K562 (cell line): ENCODE measurements around the gene C6orf141. TPM values are rescaled to one million over a fixed set of nuclear protein-coding genes. Genes with fewer than 3 reads are reported as not detected.

Experiments
- CBFA2T2 ChIP-seq: fragments of 450-650 bp; conservative IDR thresholded peaks from 2 replicates; pipeline ENCODE4 v1.6.1; 2017; ENCODE audit warnings: mild to moderate bottlenecking
- CTBP1 ChIP-seq: fragments of 450-650 bp; IDR thresholded peaks from 2 replicates; pipeline ENCODE4 v1.6.1; 2016; ENCODE audit warnings: borderline replicate concordance
- EGR1 ChIP-seq: fragments of 450-650 bp; conservative IDR thresholded peaks from 2 replicates; pipeline ENCODE4 v1.6.1; 2017; ENCODE audit warnings: mild to moderate bottlenecking
- FOXK2 ChIP-seq, 2 experiments: fragments of 450-650 bp; IDR thresholded peaks in 1 of 2; conservative IDR thresholded peaks in 1 of 2; 2 replicates each; pipeline ENCODE4 v1.6.1; 2016; ENCODE audit warnings: low read depth in 2 of 2, mild to moderate bottlenecking in 1 of 2
- FOXM1 ChIP-seq, 2 experiments: fragments of 450-650 bp in 1 of 2; sonication (generic) in 1 of 2; formaldehyde crosslinking in 1 of 2; IDR thresholded peaks; 2 replicates each; pipeline versions ENCODE4 v1.6.1 to v1.9.0; 2017 to 2022; ENCODE audit warnings: low read depth in 2 of 2, mild to moderate bottlenecking in 2 of 2, missing genetic modification reagents in 1 of 2, moderate library complexity in 1 of 2
- NRF1 ChIP-seq, 2 experiments: fragments of 450-650 bp; IDR thresholded peaks in 1 of 2; conservative IDR thresholded peaks in 1 of 2; 2 replicates each; pipeline ENCODE4 v1.6.1; 2014; ENCODE audit warnings: mild to moderate bottlenecking in 2 of 2
- ZNF589 ChIP-seq: fragments of 200-800 bp; sonication (Bioruptor generic); IDR thresholded peaks from 2 replicates; pipeline ENCODE4 v1.6.1; 2016; ENCODE audit warnings: low read depth, missing genetic modification characterization, missing compliant biosample characterization
- polyA plus RNA-seq, 8 experiments: library from polyadenylated mRNA; depleted of rRNA in 4 of 8; stranded (reverse) in 5 of 8; unstranded in 3 of 8; fragments of >200 nt; fragmentation: Nextera tagmentation in 2 of 8; fragmentation: Illumina TruSeq in 1 of 8; extraction: Ambion mirVana in 2 of 8; extraction: Trizol in 1 of 8; gene quantifications; 2 replicates each; pipeline versions ENCODE4 v1.2.1 to v1.2.3, GENCODE V29; 2011 to 2014; ENCODE audit warnings: inconsistent platforms in 1 of 8, missing spikeins in 1 of 8
- total RNA-seq, 7 experiments: library from RNA; depleted of rRNA in 6 of 7; stranded (reverse); fragments of >200 nt in 6 of 7; fragmentation: Illumina TruSeq in 2 of 7; extraction: Trizol in 2 of 7; gene quantifications; 2 replicates each; pipeline versions ENCODE4 v1.2.1 to v1.2.3, GENCODE V29; 2011 to 2021; ENCODE audit warnings: low replicate concordance in 1 of 7
- TF ChIP-seq, protein P1 (sequence below), 2 experiments: fragments of 450-650 bp; formaldehyde crosslinking in 1 of 2; IDR thresholded peaks; 2 replicates each; pipeline versions ENCODE4 v1.4.0 to v1.6.1; 2014 to 2020; ENCODE audit warnings: mild to moderate bottlenecking in 2 of 2, borderline replicate concordance in 1 of 2, low read depth in 1 of 2
- TF ChIP-seq, protein P2 (sequence below): fragments of 450-650 bp; IDR thresholded peaks from 2 replicates; pipeline ENCODE4 v1.6.1; 2017; ENCODE audit warnings: antibody characterized with exemption, mild to moderate bottlenecking
- TF ChIP-seq, protein P3 (sequence below): fragments of 450-650 bp; formaldehyde crosslinking; conservative IDR thresholded peaks from 2 replicates; pipeline ENCODE4 v1.4.0; 2022; ENCODE audit warnings: mild to moderate bottlenecking, missing genetic modification characterization

The C6orf141 gene
- total and polyA plus RNA-seq, 9 of the 15 experiments (the other 6 are each of a cell fraction or from before 2014, with no cell fraction given) = not detected

DNA sequence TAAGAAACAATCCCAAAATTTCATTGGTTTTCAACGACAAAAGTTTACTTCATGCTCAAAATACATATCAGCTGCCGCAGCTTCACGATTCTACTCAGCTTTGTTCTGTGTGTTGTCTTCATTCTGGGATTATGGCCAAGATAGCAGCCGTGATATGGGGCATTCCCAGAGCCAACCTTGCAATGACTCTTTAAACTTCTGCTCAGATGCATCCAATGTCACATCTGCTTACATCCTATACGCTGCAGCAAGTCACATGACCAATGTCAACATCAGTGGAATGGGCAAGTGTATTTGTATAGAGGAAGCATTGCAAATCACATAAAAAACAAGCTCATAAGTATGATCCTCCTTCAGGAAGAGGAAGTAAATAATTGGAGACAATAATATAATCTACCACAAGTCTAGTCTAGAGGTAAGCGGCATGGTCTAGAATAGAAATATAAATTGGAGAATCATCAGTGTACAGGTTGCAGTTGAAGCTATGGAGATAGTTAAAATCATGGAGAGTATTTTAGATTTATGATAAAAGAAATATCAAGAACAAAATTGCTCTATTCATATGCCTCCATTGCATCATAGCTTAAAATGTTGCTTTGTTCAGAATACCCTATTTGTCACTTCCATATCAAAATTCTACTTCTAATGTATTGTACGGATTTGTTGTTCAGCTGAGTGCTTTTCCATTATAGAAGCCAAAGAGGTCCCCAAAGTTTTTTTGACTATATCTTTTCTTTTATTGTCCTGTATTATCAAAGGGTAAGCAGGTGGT, 7.2 kb upstream of the C6orf141 start (continued):
- TF ChIP-seq, protein P1, sequence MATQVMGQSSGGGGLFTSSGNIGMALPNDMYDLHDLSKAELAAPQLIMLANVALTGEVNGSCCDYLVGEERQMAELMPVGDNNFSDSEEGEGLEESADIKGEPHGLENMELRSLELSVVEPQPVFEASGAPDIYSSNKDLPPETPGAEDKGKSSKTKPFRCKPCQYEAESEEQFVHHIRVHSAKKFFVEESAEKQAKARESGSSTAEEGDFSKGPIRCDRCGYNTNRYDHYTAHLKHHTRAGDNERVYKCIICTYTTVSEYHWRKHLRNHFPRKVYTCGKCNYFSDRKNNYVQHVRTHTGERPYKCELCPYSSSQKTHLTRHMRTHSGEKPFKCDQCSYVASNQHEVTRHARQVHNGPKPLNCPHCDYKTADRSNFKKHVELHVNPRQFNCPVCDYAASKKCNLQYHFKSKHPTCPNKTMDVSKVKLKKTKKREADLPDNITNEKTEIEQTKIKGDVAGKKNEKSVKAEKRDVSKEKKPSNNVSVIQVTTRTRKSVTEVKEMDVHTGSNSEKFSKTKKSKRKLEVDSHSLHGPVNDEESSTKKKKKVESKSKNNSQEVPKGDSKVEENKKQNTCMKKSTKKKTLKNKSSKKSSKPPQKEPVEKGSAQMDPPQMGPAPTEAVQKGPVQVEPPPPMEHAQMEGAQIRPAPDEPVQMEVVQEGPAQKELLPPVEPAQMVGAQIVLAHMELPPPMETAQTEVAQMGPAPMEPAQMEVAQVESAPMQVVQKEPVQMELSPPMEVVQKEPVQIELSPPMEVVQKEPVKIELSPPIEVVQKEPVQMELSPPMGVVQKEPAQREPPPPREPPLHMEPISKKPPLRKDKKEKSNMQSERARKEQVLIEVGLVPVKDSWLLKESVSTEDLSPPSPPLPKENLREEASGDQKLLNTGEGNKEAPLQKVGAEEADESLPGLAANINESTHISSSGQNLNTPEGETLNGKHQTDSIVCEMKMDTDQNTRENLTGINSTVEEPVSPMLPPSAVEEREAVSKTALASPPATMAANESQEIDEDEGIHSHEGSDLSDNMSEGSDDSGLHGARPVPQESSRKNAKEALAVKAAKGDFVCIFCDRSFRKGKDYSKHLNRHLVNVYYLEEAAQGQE (IDR thresholded peaks at IDR 0.05; ENCODE audit: borderline replicate concordance) = peak; percentile 35; the same call in 1 of the 2 replicates
- TF ChIP-seq, protein P1 (CRISPR knock-in tag; IDR thresholded peaks at IDR 0.05; ENCODE audit: low read depth) = no peak
- TF ChIP-seq ZNF589 (CRISPR knock-in tag) = no peak
- TF ChIP-seq, protein P2, sequence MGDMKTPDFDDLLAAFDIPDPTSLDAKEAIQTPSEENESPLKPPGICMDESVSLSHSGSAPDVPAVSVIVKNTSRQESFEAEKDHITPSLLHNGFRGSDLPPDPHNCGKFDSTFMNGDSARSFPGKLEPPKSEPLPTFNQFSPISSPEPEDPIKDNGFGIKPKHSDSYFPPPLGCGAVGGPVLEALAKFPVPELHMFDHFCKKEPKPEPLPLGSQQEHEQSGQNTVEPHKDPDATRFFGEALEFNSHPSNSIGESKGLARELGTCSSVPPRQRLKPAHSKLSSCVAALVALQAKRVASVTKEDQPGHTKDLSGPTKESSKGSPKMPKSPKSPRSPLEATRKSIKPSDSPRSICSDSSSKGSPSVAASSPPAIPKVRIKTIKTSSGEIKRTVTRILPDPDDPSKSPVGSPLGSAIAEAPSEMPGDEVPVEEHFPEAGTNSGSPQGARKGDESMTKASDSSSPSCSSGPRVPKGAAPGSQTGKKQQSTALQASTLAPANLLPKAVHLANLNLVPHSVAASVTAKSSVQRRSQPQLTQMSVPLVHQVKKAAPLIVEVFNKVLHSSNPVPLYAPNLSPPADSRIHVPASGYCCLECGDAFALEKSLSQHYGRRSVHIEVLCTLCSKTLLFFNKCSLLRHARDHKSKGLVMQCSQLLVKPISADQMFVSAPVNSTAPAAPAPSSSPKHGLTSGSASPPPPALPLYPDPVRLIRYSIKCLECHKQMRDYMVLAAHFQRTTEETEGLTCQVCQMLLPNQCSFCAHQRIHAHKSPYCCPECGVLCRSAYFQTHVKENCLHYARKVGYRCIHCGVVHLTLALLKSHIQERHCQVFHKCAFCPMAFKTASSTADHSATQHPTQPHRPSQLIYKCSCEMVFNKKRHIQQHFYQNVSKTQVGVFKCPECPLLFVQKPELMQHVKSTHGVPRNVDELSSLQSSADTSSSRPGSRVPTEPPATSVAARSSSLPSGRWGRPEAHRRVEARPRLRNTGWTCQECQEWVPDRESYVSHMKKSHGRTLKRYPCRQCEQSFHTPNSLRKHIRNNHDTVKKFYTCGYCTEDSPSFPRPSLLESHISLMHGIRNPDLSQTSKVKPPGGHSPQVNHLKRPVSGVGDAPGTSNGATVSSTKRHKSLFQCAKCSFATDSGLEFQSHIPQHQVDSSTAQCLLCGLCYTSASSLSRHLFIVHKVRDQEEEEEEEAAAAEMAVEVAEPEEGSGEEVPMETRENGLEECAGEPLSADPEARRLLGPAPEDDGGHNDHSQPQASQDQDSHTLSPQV = no peak
- peak; percentile 32; the same call in 1 of the 2 replicates for TF ChIP-seq CTBP1
- no peak for TF ChIP-seq EGR1
- 0 out of 4 replicates have a peak, but pooled peaks of 1 of the 2 experiments have one; percentile 28 for TF ChIP-seq NRF1 (conservative IDR thresholded peaks at IDR 0.05 in 1 of 2, IDR thresholded peaks at IDR 0.05 in 1 of 2)
- TF ChIP-seq FOXM1 (IDR thresholded peaks at IDR 0.05; ENCODE audit: low read depth) = peak; percentile 47; the same call in 1 of the 2 replicates
- no peak for TF ChIP-seq FOXM1 (CRISPR knock-in tag; IDR thresholded peaks at IDR 0.05; ENCODE audit: low read depth)
- TF ChIP-seq CBFA2T2 = peak; percentile 41; the same call in 1 of the 2 replicates
- TF ChIP-seq, protein P3, sequence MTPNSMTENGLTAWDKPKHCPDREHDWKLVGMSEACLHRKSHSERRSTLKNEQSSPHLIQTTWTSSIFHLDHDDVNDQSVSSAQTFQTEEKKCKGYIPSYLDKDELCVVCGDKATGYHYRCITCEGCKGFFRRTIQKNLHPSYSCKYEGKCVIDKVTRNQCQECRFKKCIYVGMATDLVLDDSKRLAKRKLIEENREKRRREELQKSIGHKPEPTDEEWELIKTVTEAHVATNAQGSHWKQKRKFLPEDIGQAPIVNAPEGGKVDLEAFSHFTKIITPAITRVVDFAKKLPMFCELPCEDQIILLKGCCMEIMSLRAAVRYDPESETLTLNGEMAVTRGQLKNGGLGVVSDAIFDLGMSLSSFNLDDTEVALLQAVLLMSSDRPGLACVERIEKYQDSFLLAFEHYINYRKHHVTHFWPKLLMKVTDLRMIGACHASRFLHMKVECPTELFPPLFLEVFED = no peak
- peak; percentile 61 to 80 for TF ChIP-seq FOXK2 (conservative IDR thresholded peaks at IDR 0.05 in 1 of 2, IDR thresholded peaks at IDR 0.05 in 1 of 2; ENCODE audit: low read depth in 2 of 2)
